ENCODE data around the gene MINK1.

- no peak for TF ChIP-seq CHD2 (IDR thresholded peaks at IDR 0.05; ENCODE audit: low read depth, low read length)
- TF ChIP-seq REST (IDR thresholded peaks at IDR 0.05; ENCODE audit: borderline replicate concordance in 1 of 2, low read depth in 1 of 2, low read length in 2 of 2), result no peak
- no peak for TF ChIP-seq MNT (IDR thresholded peaks at IDR 0.05)
- TF ChIP-seq ZNF609 (CRISPR knock-in tag; IDR thresholded peaks at IDR 0.05; ENCODE audit: borderline replicate concordance), result no peak
- no peak for TF ChIP-seq CREB1 (IDR thresholded peaks at IDR 0.05)
- no peak for TF ChIP-seq CREB1 (CRISPR knock-in tag; IDR thresholded peaks at IDR 0.05)
- TF ChIP-seq NFIC (IDR thresholded peaks at IDR 0.05; ENCODE audit: low read length), result no peak
Measured at GRCh38 chr17:4836221-4836620, 3.1 kb downstream of the MINK1 start.
